ENCODE results near the gene NUDT1. TPM values are rescaled to one million over a fixed set of nuclear protein-coding genes. Genes with fewer than 3 reads are reported as not detected.

Gene NUDT1
- total RNA-seq, 1 donor from 2014 or later: 12.0 TPM

GRCh38 chr7:2230226-2230625 is 11.8 kb upstream of the NUDT1 start:
- H3K36me3 ChIP-seq (ENCODE audit: insufficient read depth, low read length): peaks cover 15% of the 10 kb centered on the region
- peaks cover 57% of the 10 kb centered on the region for H4K20me1 ChIP-seq (ENCODE audit: insufficient read depth, low read length)
- H3K27me3 Mint-ChIP-seq (ENCODE audit: low read depth, unreplicated experiment): no peaks in the 10 kb centered on the region
- H3K4me1 Mint-ChIP-seq (ENCODE audit: low read depth, unreplicated experiment): peaks cover 10% of the 10 kb centered on the region
- H3K4me1 ChIP-seq (ENCODE audit: insufficient read depth, low read length): peaks cover 29% of the 10 kb centered on the region
- no peak overlapping the region for H2AFZ ChIP-seq (ENCODE audit: low read depth, low read length)
- no peak overlapping the region for H3K27ac Mint-ChIP-seq (ENCODE audit: unreplicated experiment)
- no peaks in the 10 kb centered on the region for H3K9me3 Mint-ChIP-seq (ENCODE audit: unreplicated experiment)
- DNase-seq (ENCODE audit: low read depth) (no peak), FAIRE-seq (no peak)
- no peaks in the 10 kb centered on the region for H3K27me3 ChIP-seq (ENCODE audit: insufficient read depth, low read length)
- no peak overlapping the region for H3K27ac ChIP-seq (ENCODE audit: low read depth, low read length)
- H3K36me3 Mint-ChIP-seq (ENCODE audit: low read depth, unreplicated experiment): peaks cover 38% of the 10 kb centered on the region
- H3K4me2 ChIP-seq (ENCODE audit: low read length): no peak overlapping the region
- peaks cover 65% of the 10 kb centered on the region for H3K79me2 ChIP-seq (ENCODE audit: insufficient read depth, low read length)
- H3K4me3 Mint-ChIP-seq (ENCODE audit: unreplicated experiment): no peak overlapping the region
- H3K9me3 ChIP-seq (ENCODE audit: insufficient read depth, low read depth, low read length): no peaks in the 10 kb centered on the region
- no peak overlapping the region for H3K9ac ChIP-seq (ENCODE audit: low read length)
- no peak overlapping the region for H3K4me3 ChIP-seq (ENCODE audit: insufficient read depth, low read depth, low read length)
- TF ChIP-seq CTCF (IDR thresholded peaks at IDR 0.05; ENCODE audit: insufficient read depth, low read depth, low read length) (no peak), EZH2 (IDR thresholded peaks at IDR 0.05; ENCODE audit: insufficient read depth, low read length) (no peak)

GRCh38 chr7:2230882-2231281 is 11.1 kb upstream of the NUDT1 start:
- H3K9ac ChIP-seq (ENCODE audit: low read length): peak overlapping the region; percentile 29
- FAIRE-seq (no peak), DNase-seq (ENCODE audit: low read depth) (no peak)
- Mint-ChIP-seq H3K36me3 (ENCODE audit: low read depth, unreplicated experiment) (peaks cover 35% of the 10 kb centered on the region), H3K27me3 (ENCODE audit: low read depth, unreplicated experiment) (no peaks in the 10 kb centered on the region), H3K9me3 (ENCODE audit: unreplicated experiment) (no peaks in the 10 kb centered on the region), H3K4me3 (ENCODE audit: unreplicated experiment) (peak overlapping the region; percentile 34), H3K4me1 (ENCODE audit: low read depth, unreplicated experiment) (peaks cover 12% of the 10 kb centered on the region), H3K27ac (ENCODE audit: unreplicated experiment) (no peak overlapping the region)
- peaks cover 59% of the 10 kb centered on the region for H3K79me2 ChIP-seq (ENCODE audit: insufficient read depth, low read length)
- H3K4me3 ChIP-seq (ENCODE audit: insufficient read depth, low read depth, low read length): no peak overlapping the region
- TF ChIP-seq CTCF (IDR thresholded peaks at IDR 0.05; ENCODE audit: insufficient read depth, low read depth, low read length) (no peak), EZH2 (IDR thresholded peaks at IDR 0.05; ENCODE audit: insufficient read depth, low read length) (no peak)
- peaks cover 34% of the 10 kb centered on the region for H3K4me1 ChIP-seq (ENCODE audit: insufficient read depth, low read length)
- peaks cover 51% of the 10 kb centered on the region for H4K20me1 ChIP-seq (ENCODE audit: insufficient read depth, low read length)
- H3K36me3 ChIP-seq (ENCODE audit: insufficient read depth, low read length): peaks cover 15% of the 10 kb centered on the region
- H3K4me2 ChIP-seq (ENCODE audit: low read length): no peak overlapping the region
- H3K27me3 ChIP-seq (ENCODE audit: insufficient read depth, low read length): no peaks in the 10 kb centered on the region
- no peaks in the 10 kb centered on the region for H3K9me3 ChIP-seq (ENCODE audit: insufficient read depth, low read depth, low read length)
- H2AFZ ChIP-seq (ENCODE audit: low read depth, low read length): no peak overlapping the region
- H3K27ac ChIP-seq (ENCODE audit: low read depth, low read length): no peak overlapping the region

- peak overlapping the region; percentile 85 for H3K4me2 ChIP-seq (ENCODE audit: low read length)
- Mint-ChIP-seq H3K27ac (ENCODE audit: unreplicated experiment) (peak overlapping the region; percentile 66), H3K4me3 (ENCODE audit: unreplicated experiment) (peak overlapping the region; percentile 92), H3K9me3 (ENCODE audit: unreplicated experiment) (no peaks in the 10 kb centered on the region), H3K36me3 (ENCODE audit: low read depth, unreplicated experiment) (peaks cover 32% of the 10 kb centered on the region), H3K27me3 (ENCODE audit: low read depth, unreplicated experiment) (no peaks in the 10 kb centered on the region), H3K4me1 (ENCODE audit: low read depth, unreplicated experiment) (peaks cover 13% of the 10 kb centered on the region)
- H3K9ac ChIP-seq (ENCODE audit: low read length): peak overlapping the region; percentile 89
- H4K20me1 ChIP-seq (ENCODE audit: insufficient read depth, low read length): peaks cover 42% of the 10 kb centered on the region
- H3K9me3 ChIP-seq (ENCODE audit: insufficient read depth, low read depth, low read length): no peaks in the 10 kb centered on the region
- H3K4me3 ChIP-seq (ENCODE audit: insufficient read depth, low read depth, low read length): peak overlapping the region; percentile 70
- H3K4me1 ChIP-seq (ENCODE audit: insufficient read depth, low read length): peaks cover 34% of the 10 kb centered on the region
- TF ChIP-seq CTCF (IDR thresholded peaks at IDR 0.05; ENCODE audit: insufficient read depth, low read depth, low read length) (no peak), EZH2 (IDR thresholded peaks at IDR 0.05; ENCODE audit: insufficient read depth, low read length) (no peak)
- no peak for FAIRE-seq
- peaks cover 55% of the 10 kb centered on the region for H3K79me2 ChIP-seq (ENCODE audit: insufficient read depth, low read length)
- peaks cover 15% of the 10 kb centered on the region for H3K36me3 ChIP-seq (ENCODE audit: insufficient read depth, low read length)
- no peak for DNase-seq (ENCODE audit: low read depth)
- H3K27me3 ChIP-seq (ENCODE audit: insufficient read depth, low read length): no peaks in the 10 kb centered on the region
- H2AFZ ChIP-seq (ENCODE audit: low read depth, low read length): peak overlapping the region; percentile 78
- H3K27ac ChIP-seq (ENCODE audit: low read depth, low read length): peak overlapping the region; percentile 59
Measured at GRCh38 chr7:2231992-2232765, 9.8 kb upstream of the NUDT1 start.

Measured in astrocyte (in vitro differentiated cells and primary cell).